HCT116 (cell line): ENCODE measurements around the gene EIF4E. TPM values are rescaled to one million over a fixed set of nuclear protein-coding genes. Genes with fewer than 3 reads are reported as not detected.

ENCODE experiments used
- ATAC-seq: fragments of 200-7000 bp; cut with Tn5 transposase; 2 replicates; pipeline ENCODE4 v1.9.1; 2020; ENCODE audit warnings: mild to moderate bottlenecking, moderate library complexity
- BruUV-seq: library from RNA; stranded (reverse); fragments of 400-500 nt; replicated peaks from 2 replicates; lab custom pipeline; 2021; lab: Mats Ljungman, UMichigan
- CTCF ChIA-PET: fragments of 300-600 bp; sonication (Branson Sonifier 250); formaldehyde crosslinking; loops from one replicate; lab custom pipeline; 2021; ENCODE audit warnings: antibody characterized with exemption; lab: Charles Lee
- POLR2A ChIA-PET: fragments of 300-600, 350-600 bp; sonication (Branson Sonifier 250); formaldehyde crosslinking; loops from one replicate; lab custom pipeline; 2021; ENCODE audit warnings: antibody characterized with exemption; lab: Charles Lee
- RAD21 ChIA-PET, 2 experiments: fragments of 300-600 bp; sonication (Branson Sonifier 250); formaldehyde crosslinking; loops; one replicate each; lab custom pipeline; 2023; ENCODE audit warnings: low total read pairs in 2 of 2; ENCODE audit not compliant: uncharacterized antibody in 2 of 2, unreplicated experiment in 2 of 2, low non-redundant PET in 1 of 2; lab: Charles Lee
- DNase-seq: peaks from one replicate; pipeline ENCODE4 v3.0.0-alpha.2; 2010; ENCODE audit warnings: low read depth, low spot score
- H2AFZ ChIP-seq: fragments of 200-600 bp; shearing (Covaris generic), sonication (generic); 2 replicates; pipeline ENCODE4 v1.6.1; 2017; ENCODE audit warnings: low read depth, mixed run types, mixed read lengths, antibody characterized with exemption, low read length; ENCODE audit not compliant: poor library complexity, severe bottlenecking
- H3K27ac ChIP-seq: 2 replicates; pipeline ENCODE4 v1.5.1; 2012; ENCODE audit warnings: low read depth, low read length
- H3K27me3 ChIP-seq: fragments of 200-600 bp; sonication (generic); 2 replicates; pipeline ENCODE4 v1.6.1; 2016; ENCODE audit warnings: mixed run types, low read length, mixed read lengths; ENCODE audit not compliant: insufficient read depth
- H3K36me3 ChIP-seq, 2 experiments: fragments of 200-500 bp in 1 of 2; fragments of 200-600 bp in 1 of 2; sonication (Bioruptor generic) in 1 of 2; sonication (generic) in 1 of 2; 2 replicates each; pipeline versions ENCODE4 v1.5.1 to v1.6.1; 2014 to 2016; ENCODE audit warnings: low read length in 2 of 2, inconsistent platforms in 1 of 2, mixed read lengths in 1 of 2, mixed run types in 1 of 2; ENCODE audit not compliant: insufficient read depth in 2 of 2, control insufficient read depth in 1 of 2
- H3K4me1 ChIP-seq, 2 experiments: fragments of 200-600 bp in 1 of 2; sonication (generic) in 1 of 2; 2 replicates each; pipeline versions ENCODE4 v1.5.1 to v1.6.1; 2012 to 2017; ENCODE audit warnings: low read length in 2 of 2, inconsistent platforms in 1 of 2, mild to moderate bottlenecking in 1 of 2, mixed read lengths in 1 of 2, mixed run types in 1 of 2, moderate library complexity in 1 of 2; ENCODE audit not compliant: insufficient read depth in 2 of 2, control insufficient read depth in 1 of 2
- H3K4me2 ChIP-seq: fragments of 200-600 bp; sonication (generic); 2 replicates; pipeline ENCODE4 v1.6.1; 2017; ENCODE audit warnings: mixed run types, low read length, mixed read lengths
- H3K4me3 ChIP-seq, 2 experiments: fragments of 200-600 bp in 1 of 2; sonication (generic) in 1 of 2; replicated peaks in 1 of 2; 2 replicates each; pipeline ENCODE4 v1.5.1; 2011 to 2016; ENCODE audit warnings: low read length in 2 of 2, control low read depth in 1 of 2, low read depth in 1 of 2, mild to moderate bottlenecking in 1 of 2, mixed read lengths in 1 of 2, mixed run types in 1 of 2
- H3K79me2 ChIP-seq: fragments of 200-600 bp; sonication (generic); 2 replicates; pipeline ENCODE4 v1.6.1; 2017; ENCODE audit warnings: mild to moderate bottlenecking, mixed run types, low read length, moderate library complexity, mixed read lengths; ENCODE audit not compliant: insufficient read depth
- H3K9ac ChIP-seq: fragments of 200-600 bp; sonication (generic); 2 replicates; pipeline ENCODE4 v1.6.1; 2016; ENCODE audit warnings: low read length, mixed read lengths
- H3K9me2 ChIP-seq: fragments of 200-600 bp; sonication (generic), shearing (Covaris generic); 2 replicates; pipeline ENCODE4 v1.6.1; 2017; ENCODE audit warnings: mixed run types, mild to moderate bottlenecking, moderate library complexity; ENCODE audit not compliant: insufficient read depth
- H3K9me3 ChIP-seq, 2 experiments: fragments of 200-500 bp in 1 of 2; fragments of 200-600 bp in 1 of 2; sonication (Bioruptor generic) in 1 of 2; sonication (generic) in 1 of 2; 2 replicates each; pipeline ENCODE4 v1.6.1; 2014 to 2017; ENCODE audit warnings: low read length in 2 of 2, mixed read lengths in 2 of 2, inconsistent platforms in 1 of 2, low read depth in 1 of 2, mild to moderate bottlenecking in 1 of 2, mixed run types in 1 of 2, moderate library complexity in 1 of 2; ENCODE audit not compliant: control insufficient read depth in 1 of 2, insufficient read depth in 1 of 2
- H4K20me1 ChIP-seq: fragments of 200-600 bp; sonication (generic), shearing (Covaris generic); 2 replicates; pipeline ENCODE4 v1.6.1; 2017; ENCODE audit warnings: mixed run types, mild to moderate bottlenecking, moderate library complexity; ENCODE audit not compliant: insufficient read depth
- CEBPB ChIP-seq: IDR thresholded peaks from 2 replicates; pipeline ENCODE4 v1.6.1; 2012; ENCODE audit warnings: low read depth
- ELF1 ChIP-seq: IDR thresholded peaks from 2 replicates; pipeline ENCODE4 v1.6.1; 2012; ENCODE audit warnings: low read depth, borderline replicate concordance
- EZH2 ChIP-seq: fragments of 200-600 bp; sonication (generic); IDR thresholded peaks from 2 replicates; pipeline ENCODE4 v1.6.1; 2017; ENCODE audit warnings: antibody characterized with exemption, mixed run types
- JUND ChIP-seq: IDR thresholded peaks from 2 replicates; pipeline ENCODE4 v1.6.1; 2012
- POLR2A ChIP-seq: IDR thresholded peaks from 2 replicates; pipeline ENCODE4 v1.7.0; 2011; ENCODE audit warnings: borderline replicate concordance; ENCODE audit not compliant: insufficient read depth, insufficient read length; ENCODE audit errors: extremely low read depth
- POLR2AphosphoS5 ChIP-seq: IDR thresholded peaks from 2 replicates; pipeline ENCODE4 v1.6.1; 2011; ENCODE audit warnings: mild to moderate bottlenecking, low read depth, low read length, moderate library complexity
- RAD21 ChIP-seq: IDR thresholded peaks from 2 replicates; pipeline ENCODE4 v1.6.1; 2012; ENCODE audit warnings: low read depth, mild to moderate bottlenecking
- SIN3A ChIP-seq: IDR thresholded peaks from 2 replicates; pipeline ENCODE4 v1.6.1; 2012; ENCODE audit warnings: low read depth
- SP1 ChIP-seq: IDR thresholded peaks from 2 replicates; pipeline ENCODE4 v1.6.1; 2012; ENCODE audit warnings: low read depth
- SRF ChIP-seq: IDR thresholded peaks from 2 replicates; pipeline ENCODE4 v1.6.1; 2012; ENCODE audit warnings: low read depth
- TCF7L2 ChIP-seq: IDR thresholded peaks from 2 replicates; pipeline ENCODE4 v1.7.0; 2011; ENCODE audit warnings: borderline replicate concordance, inconsistent platforms; ENCODE audit not compliant: insufficient read depth, insufficient read length; ENCODE audit errors: extremely low read depth
- YY1 ChIP-seq: IDR thresholded peaks from 2 replicates; pipeline ENCODE4 v1.6.1; 2011; ENCODE audit warnings: low read length, low read depth, moderate library complexity, mild to moderate bottlenecking; ENCODE audit not compliant: insufficient replicate concordance; ENCODE audit errors: extremely low read depth
- ZFX ChIP-seq: fragments of 450-650 bp; IDR thresholded peaks from 2 replicates; pipeline ENCODE4 v1.6.1; 2017
- ZNF274 ChIP-seq: fragments of 200-500 bp; sonication (Bioruptor generic); IDR thresholded peaks from 2 replicates; pipeline ENCODE4 v1.6.1; 2014; ENCODE audit warnings: mild to moderate bottlenecking, low read depth, low read length, inconsistent platforms
- intact Hi-C: fragments of 100-400 bp; cut with micrococcal nuclease; formaldehyde crosslinking; loops from 2 replicates; pipeline ENCODE4 v1.10.0; 2022
- total RNA-seq: library from RNA; stranded (reverse); gene quantifications from one replicate; pipeline ENCODE4 v1.2.1, GENCODE V29; 2021; ENCODE audit not compliant: unreplicated experiment
- TF ChIP-seq, protein P1 (sequence below): IDR thresholded peaks from 2 replicates; pipeline ENCODE4 v1.6.1; 2012; ENCODE audit warnings: low read depth
- TF ChIP-seq, protein P2 (sequence below): IDR thresholded peaks from 2 replicates; pipeline ENCODE4 v1.6.1; 2012
- TF ChIP-seq, protein P3 (sequence below), 3 experiments: fragments of 200-600 bp in 1 of 3; sonication (generic) in 1 of 3; IDR thresholded peaks in 2 of 3; conservative IDR thresholded peaks in 1 of 3; 2 replicates each; pipeline ENCODE4 v1.5.1; 2012 to 2017; ENCODE audit warnings: low read depth in 2 of 3, low read length in 2 of 3, antibody characterized with exemption in 1 of 3, borderline replicate concordance in 1 of 3, control low read depth in 1 of 3, mild to moderate bottlenecking in 1 of 3, mixed read lengths in 1 of 3, mixed run types in 1 of 3, moderate library complexity in 1 of 3; ENCODE audit not compliant: insufficient read depth in 1 of 3
- TF ChIP-seq, protein P4 (sequence below): IDR thresholded peaks from 2 replicates; pipeline ENCODE4 v1.6.1; 2012
- TF ChIP-seq, protein P5 (sequence below): IDR thresholded peaks from 2 replicates; pipeline ENCODE4 v1.6.1; 2011; ENCODE audit warnings: mild to moderate bottlenecking, low read length, moderate library complexity; ENCODE audit not compliant: insufficient replicate concordance; ENCODE audit errors: extremely low read depth

Gene EIF4E
- total RNA-seq, 1 experiment from 2014 or later: 148 TPM

DNA sequence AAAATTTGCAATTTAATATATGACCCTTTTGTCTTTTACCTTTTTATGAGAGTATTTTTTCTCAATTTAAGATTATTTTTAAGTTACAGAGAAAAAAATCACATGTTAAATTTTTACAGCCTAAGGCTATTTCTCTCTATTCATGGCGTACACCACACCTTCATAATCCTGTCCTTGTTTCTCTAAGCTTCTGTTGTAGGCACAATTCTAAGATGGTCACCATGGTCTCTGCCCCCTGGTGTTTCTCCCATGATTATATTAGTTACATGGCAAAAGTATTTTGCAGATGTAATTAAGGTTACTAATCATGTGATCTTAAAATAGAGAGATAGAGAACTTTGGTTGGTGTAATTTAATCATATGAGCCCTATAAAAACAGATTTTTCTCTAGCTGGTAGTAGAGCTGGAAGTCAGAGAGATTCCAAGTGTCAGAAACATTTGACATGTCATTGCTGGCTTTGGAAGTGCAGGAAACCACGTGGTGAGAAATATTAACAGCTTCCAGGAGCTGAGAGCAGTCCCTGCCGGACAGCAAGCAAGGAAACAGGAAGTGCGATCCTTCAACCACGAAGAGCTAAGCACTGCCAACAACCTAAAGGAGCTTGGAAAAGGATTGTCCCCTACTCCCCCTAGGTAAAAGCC, 89.8 kb downstream of the EIF4E start:
- Histone ChIP-seq H3K9me2 (no peaks in the 10 kb centered on the region), H3K4me3 (peak overlapping the region in 1 of 2 experiments; percentile 22; a peak in 1 of 4 replicates), H3K36me3 (no peaks in the 10 kb centered on the region), H3K4me2 (peak overlapping the region; percentile 41), H3K4me1 (peaks cover 0 to 10% of the 10 kb centered on the region in 2 experiments; a peak in 2 of 4 replicates), H3K27ac (no peak overlapping the region), H2AFZ (peak overlapping the region; percentile 84), H3K9me3 (no peaks in the 10 kb centered on the region), H3K9ac (0 out of 2 replicates have a peak overlapping the region, but pooled peaks have one; percentile 6), H4K20me1 (no peaks in the 10 kb centered on the region), H3K27me3 (no peaks in the 10 kb centered on the region), H3K79me2 (no peaks in the 10 kb centered on the region)
- ATAC-seq (peak; percentile 93), DNase-seq (peak; percentile 32)
- no TSS peak for BruUV-seq
- POLR2A ChIA-PET: no interaction called here
- RAD21 ChIA-PET: no interaction called here
- CTCF ChIA-PET: interaction anchor here (1.4 kb wide), 1 partner anchor 371 kb away, joined by 4 read pairs; no protein-coding TSS in a partner anchor
- intact Hi-C loops: no loop called here
- TF ChIP-seq RAD21 (peak; percentile 23; the same call in 1 of the 2 replicates), JUND (no peak), EZH2 (no peak), SRF (no peak), SP1 (no peak), YY1 (no peak), TCF7L2 (no peak), POLR2A (no peak), POLR2AphosphoS5 (no peak), ZFX (no peak), CEBPB (no peak), ELF1 (peak; percentile 68), ZNF274 (no peak), SIN3A (no peak; the same call in 1 of the 2 replicates)
- TF ChIP-seq, protein P1, sequence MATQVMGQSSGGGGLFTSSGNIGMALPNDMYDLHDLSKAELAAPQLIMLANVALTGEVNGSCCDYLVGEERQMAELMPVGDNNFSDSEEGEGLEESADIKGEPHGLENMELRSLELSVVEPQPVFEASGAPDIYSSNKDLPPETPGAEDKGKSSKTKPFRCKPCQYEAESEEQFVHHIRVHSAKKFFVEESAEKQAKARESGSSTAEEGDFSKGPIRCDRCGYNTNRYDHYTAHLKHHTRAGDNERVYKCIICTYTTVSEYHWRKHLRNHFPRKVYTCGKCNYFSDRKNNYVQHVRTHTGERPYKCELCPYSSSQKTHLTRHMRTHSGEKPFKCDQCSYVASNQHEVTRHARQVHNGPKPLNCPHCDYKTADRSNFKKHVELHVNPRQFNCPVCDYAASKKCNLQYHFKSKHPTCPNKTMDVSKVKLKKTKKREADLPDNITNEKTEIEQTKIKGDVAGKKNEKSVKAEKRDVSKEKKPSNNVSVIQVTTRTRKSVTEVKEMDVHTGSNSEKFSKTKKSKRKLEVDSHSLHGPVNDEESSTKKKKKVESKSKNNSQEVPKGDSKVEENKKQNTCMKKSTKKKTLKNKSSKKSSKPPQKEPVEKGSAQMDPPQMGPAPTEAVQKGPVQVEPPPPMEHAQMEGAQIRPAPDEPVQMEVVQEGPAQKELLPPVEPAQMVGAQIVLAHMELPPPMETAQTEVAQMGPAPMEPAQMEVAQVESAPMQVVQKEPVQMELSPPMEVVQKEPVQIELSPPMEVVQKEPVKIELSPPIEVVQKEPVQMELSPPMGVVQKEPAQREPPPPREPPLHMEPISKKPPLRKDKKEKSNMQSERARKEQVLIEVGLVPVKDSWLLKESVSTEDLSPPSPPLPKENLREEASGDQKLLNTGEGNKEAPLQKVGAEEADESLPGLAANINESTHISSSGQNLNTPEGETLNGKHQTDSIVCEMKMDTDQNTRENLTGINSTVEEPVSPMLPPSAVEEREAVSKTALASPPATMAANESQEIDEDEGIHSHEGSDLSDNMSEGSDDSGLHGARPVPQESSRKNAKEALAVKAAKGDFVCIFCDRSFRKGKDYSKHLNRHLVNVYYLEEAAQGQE: no peak
- TF ChIP-seq, protein P2, sequence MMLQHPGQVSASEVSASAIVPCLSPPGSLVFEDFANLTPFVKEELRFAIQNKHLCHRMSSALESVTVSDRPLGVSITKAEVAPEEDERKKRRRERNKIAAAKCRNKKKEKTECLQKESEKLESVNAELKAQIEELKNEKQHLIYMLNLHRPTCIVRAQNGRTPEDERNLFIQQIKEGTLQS: no peak
- TF ChIP-seq, protein P3, sequence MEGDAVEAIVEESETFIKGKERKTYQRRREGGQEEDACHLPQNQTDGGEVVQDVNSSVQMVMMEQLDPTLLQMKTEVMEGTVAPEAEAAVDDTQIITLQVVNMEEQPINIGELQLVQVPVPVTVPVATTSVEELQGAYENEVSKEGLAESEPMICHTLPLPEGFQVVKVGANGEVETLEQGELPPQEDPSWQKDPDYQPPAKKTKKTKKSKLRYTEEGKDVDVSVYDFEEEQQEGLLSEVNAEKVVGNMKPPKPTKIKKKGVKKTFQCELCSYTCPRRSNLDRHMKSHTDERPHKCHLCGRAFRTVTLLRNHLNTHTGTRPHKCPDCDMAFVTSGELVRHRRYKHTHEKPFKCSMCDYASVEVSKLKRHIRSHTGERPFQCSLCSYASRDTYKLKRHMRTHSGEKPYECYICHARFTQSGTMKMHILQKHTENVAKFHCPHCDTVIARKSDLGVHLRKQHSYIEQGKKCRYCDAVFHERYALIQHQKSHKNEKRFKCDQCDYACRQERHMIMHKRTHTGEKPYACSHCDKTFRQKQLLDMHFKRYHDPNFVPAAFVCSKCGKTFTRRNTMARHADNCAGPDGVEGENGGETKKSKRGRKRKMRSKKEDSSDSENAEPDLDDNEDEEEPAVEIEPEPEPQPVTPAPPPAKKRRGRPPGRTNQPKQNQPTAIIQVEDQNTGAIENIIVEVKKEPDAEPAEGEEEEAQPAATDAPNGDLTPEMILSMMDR (IDR thresholded peaks at IDR 0.05 in 2 of 3, conservative IDR thresholded peaks at IDR 0.05 in 1 of 3; ENCODE audit: borderline replicate concordance in 1 of 3, insufficient read depth in 1 of 3, low read depth in 2 of 3, low read length in 2 of 3): peak in 1 of 3 experiments; percentile 18; a peak in 1 of 6 replicates
- TF ChIP-seq, protein P4, sequence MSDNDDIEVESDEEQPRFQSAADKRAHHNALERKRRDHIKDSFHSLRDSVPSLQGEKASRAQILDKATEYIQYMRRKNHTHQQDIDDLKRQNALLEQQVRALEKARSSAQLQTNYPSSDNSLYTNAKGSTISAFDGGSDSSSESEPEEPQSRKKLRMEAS: peak; percentile 88
- TF ChIP-seq, protein P5, sequence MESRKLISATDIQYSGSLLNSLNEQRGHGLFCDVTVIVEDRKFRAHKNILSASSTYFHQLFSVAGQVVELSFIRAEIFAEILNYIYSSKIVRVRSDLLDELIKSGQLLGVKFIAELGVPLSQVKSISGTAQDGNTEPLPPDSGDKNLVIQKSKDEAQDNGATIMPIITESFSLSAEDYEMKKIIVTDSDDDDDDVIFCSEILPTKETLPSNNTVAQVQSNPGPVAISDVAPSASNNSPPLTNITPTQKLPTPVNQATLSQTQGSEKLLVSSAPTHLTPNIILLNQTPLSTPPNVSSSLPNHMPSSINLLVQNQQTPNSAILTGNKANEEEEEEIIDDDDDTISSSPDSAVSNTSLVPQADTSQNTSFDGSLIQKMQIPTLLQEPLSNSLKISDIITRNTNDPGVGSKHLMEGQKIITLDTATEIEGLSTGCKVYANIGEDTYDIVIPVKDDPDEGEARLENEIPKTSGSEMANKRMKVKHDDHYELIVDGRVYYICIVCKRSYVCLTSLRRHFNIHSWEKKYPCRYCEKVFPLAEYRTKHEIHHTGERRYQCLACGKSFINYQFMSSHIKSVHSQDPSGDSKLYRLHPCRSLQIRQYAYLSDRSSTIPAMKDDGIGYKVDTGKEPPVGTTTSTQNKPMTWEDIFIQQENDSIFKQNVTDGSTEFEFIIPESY: no peak
